Lower leg skin (tissue), 4 donors: Measurements from ENCODE around the gene LRRC26. TPM values are rescaled to one million over a fixed set of nuclear protein-coding genes. Genes with fewer than 3 reads are reported as not detected.

ENCODE experiments used
- DNase-seq, 2 donors: peaks; one replicate each; pipeline ENCODE4 v3.0.0-alpha.2; 2019; ENCODE audit warnings: low spot score in 2 of 2
- H3K4me3 ChIP-seq: fragments of 200-600 bp; sonication (generic); 2 replicates; pipeline ENCODE4 v1.5.1; 2017; ENCODE audit warnings: mild to moderate bottlenecking, low read depth; ENCODE audit not compliant: poor library complexity, severe bottlenecking
- CTCF ChIP-seq, 3 donors: fragments of 450-650 bp; IDR thresholded peaks; one replicate each; pipeline ENCODE4 v1.5.1; 2016; ENCODE audit warnings: antibody characterized with exemption in 3 of 3, mild to moderate bottlenecking in 3 of 3, moderate library complexity in 2 of 3
- POLR2A ChIP-seq, 2 donors: fragments of 450-650 bp; IDR thresholded peaks; one replicate each; pipeline ENCODE4 v1.6.1; 2016 to 2017; ENCODE audit warnings: antibody characterized with exemption in 2 of 2, mild to moderate bottlenecking in 1 of 2, moderate library complexity in 1 of 2
- WGBS, 2 donors: methylation state at CpG; one replicate each; pipeline ENCODE4 v1.1.5; 2018; 5-methylcytosine and 5-hydroxymethylcytosine counted together
- intact Hi-C: fragments of 100-400 bp; cut with DNase I; formaldehyde crosslinking; loops from one replicate; pipeline ENCODE4 v1.15.0; 2023; ENCODE audit warnings: low total_unique reads
- total RNA-seq, 4 donors: library from RNA; depleted of rRNA; stranded (reverse); fragments of >200 nt; gene quantifications; one replicate each; pipeline ENCODE4 v1.1.0, GENCODE V29; 2016

The LRRC26 gene
- total RNA-seq, 4 donors from 2014 or later = 4.1 to 29.0 (median 21.3) TPM

DNA sequence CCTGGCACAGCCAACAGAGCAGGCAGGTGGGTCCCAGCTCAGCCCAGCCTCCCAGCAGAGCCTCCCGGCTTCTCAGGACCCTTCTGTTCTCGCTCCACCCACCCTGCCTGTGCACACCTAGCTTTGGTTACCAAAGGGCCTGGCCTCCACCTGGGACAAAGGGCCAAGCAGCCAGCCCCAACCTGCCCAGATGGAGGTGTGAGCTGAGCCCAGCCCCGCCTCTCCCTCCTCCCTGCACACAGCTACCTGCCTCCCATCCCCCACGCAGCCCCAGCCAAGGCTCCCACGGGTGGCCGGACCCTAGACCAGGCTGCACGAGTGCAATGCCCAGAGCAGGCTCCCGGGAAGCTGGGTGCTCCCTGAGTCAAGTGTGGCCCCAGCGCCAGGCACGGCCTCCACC lies 25.1 kb upstream of the LRRC26 start:
- no peak overlapping the region for H3K4me3 ChIP-seq
- TF ChIP-seq CTCF (IDR thresholded peaks at IDR 0.05) (no peak), POLR2A (IDR thresholded peaks at IDR 0.05) (no peak)
- intact Hi-C loops = no loop called here
- 66 to 68% methylated on average over 8 to 10 of the region's 10 CpGs for WGBS, 2 donors
- DNase-seq = no peak

DNA sequence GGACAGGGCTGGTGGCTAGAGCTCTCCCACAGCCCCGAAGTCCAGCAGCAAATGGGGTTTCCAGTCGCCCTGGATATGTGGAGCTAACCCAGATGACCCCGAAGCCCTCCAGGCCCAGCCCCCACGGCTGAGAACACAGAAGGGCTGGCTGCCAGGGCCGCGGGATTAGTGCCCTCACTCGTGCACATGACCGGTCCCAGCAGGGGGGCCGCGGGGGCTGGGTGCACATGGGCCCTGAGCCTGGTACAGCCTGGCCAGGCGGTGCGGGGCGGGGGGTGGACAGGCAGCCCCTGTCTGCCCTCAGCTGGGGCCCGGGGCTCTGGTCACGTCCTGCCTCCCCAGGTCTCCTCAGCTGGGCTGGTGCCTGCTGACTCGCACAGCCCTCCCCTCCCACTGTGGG lies 24.5 kb upstream of the LRRC26 start:
- H3K4me3 ChIP-seq = no peak overlapping the region
- DNase-seq = no peak
- TF ChIP-seq POLR2A (IDR thresholded peaks at IDR 0.05) (no peak), CTCF (IDR thresholded peaks at IDR 0.05) (no peak)
- WGBS, 2 donors = 47 to 63% methylated on average over 6 to 15 of the region's 16 CpGs
- intact Hi-C loops = no loop called here

GRCh38 chr9:137193771-137194170 lies 23.9 kb upstream of the LRRC26 start:
- no peak for DNase-seq
- TF ChIP-seq POLR2A (IDR thresholded peaks at IDR 0.05) = no peak
- TF ChIP-seq CTCF (IDR thresholded peaks at IDR 0.05) = no peak
- intact Hi-C loops = no loop called here
- WGBS, 2 donors = 67 to 81% methylated on average over 11 to 13 of the region's 14 CpGs
- no peak overlapping the region for H3K4me3 ChIP-seq

DNA sequence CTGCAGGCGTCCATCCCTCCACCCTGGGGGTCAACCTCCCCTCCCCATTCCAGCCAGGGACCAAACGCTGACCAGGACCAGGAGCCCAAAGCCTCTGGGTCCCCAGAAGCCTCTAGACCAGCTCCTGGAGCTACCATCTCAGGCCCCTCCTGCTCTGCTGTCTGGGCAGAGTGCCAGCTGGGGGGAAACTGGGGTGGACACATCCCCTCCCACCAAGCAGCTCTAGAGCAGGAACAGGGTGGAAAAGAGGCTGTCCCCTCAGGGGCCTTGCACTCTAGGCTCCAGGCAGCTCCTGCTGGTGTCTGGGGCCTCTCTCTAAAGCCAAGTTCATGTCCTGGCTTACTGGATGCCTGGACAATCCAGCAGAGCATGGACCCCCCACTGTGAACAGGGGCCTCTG lies 23.0 kb upstream of the LRRC26 start:
- no peak for TF ChIP-seq POLR2A (IDR thresholded peaks at IDR 0.05)
- TF ChIP-seq CTCF (IDR thresholded peaks at IDR 0.05) = no peak
- no peak overlapping the region for H3K4me3 ChIP-seq
- 100% methylated on average over 1 to 2 of the region's 2 CpGs for WGBS, 2 donors
- DNase-seq = no peak
- intact Hi-C loops = no loop called here

- no peak for DNase-seq
- no peak overlapping the region for H3K4me3 ChIP-seq
- no peak for TF ChIP-seq CTCF (IDR thresholded peaks at IDR 0.05)
- no peak for TF ChIP-seq POLR2A (IDR thresholded peaks at IDR 0.05)
- intact Hi-C loops = no loop called here
- WGBS, 2 donors = 80 to 93% methylated on average over 10 of the region's 10 CpGs
Observed at GRCh38 chr9:137192448-137192780, 22.6 kb upstream of the LRRC26 start.

DNA sequence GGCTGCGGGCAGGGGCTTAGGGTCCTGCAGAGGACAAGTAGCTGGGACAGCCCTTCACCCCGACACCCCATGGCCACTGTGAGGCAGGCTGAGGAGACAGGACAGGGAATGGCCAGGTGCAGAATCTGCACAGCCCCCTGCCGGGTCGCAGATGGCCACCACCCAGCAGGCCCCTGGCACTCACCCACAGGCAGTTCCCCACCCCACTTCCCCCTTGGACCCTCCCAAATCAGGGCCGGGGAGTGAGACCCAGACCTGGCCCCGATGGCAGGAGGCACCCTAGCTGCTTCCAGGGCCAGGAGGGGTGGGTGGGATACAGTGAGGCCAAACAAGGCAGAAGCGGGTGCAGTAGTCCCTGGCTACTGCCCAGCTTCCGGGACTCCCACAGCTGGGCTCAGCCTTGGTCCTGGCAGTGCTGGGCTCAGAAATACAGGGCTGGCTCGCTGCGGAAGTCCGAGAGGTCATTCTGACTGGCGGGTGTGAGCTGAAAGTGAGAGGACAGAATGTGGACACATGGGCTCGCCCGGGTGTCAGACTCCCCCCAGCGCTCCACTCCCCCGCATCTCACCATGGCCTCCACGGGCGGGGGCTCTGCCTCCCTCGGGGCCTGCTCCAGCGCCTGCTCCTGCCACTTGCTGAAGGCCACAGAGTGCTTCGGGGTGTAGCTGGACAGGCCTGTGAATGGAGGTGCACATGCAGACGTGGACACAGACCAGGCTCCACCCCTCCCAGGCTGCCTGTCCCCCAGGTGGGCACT lies 22.0 kb upstream of the LRRC26 start:
- intact Hi-C loops = no loop called here
- H3K4me3 ChIP-seq = no peak overlapping the region
- DNase-seq = no peak
- no peak for TF ChIP-seq POLR2A (IDR thresholded peaks at IDR 0.05)
- no peak for TF ChIP-seq CTCF (IDR thresholded peaks at IDR 0.05)
- 85 to 90% methylated on average over 11 to 22 of the region's 22 CpGs for WGBS, 2 donors
